Esophagus (tissue), 2 donors: ENCODE measurements around the gene DOCK8. TPM values are rescaled to one million over a fixed set of nuclear protein-coding genes. Genes with fewer than 3 reads are reported as not detected.

Experiments used
- H3K27ac ChIP-seq, 2 donors: one replicate each; pipeline ENCODE4 v1.5.1; 2013; ENCODE audit warnings: low read depth in 2 of 2, mild to moderate bottlenecking in 2 of 2, inconsistent platforms in 1 of 2, low read length in 1 of 2, moderate library complexity in 1 of 2
- H3K27me3 ChIP-seq, 2 donors: one replicate each; pipeline ENCODE4 v1.6.1; 2013; ENCODE audit warnings: low read length in 2 of 2, control low read depth in 1 of 2, mild to moderate bottlenecking in 1 of 2; ENCODE audit not compliant: insufficient read depth in 2 of 2, control insufficient read depth in 1 of 2
- H3K36me3 ChIP-seq, 2 donors: one replicate each; pipeline ENCODE4 v1.6.1; 2013; ENCODE audit warnings: low read length in 1 of 2; ENCODE audit not compliant: control insufficient read depth in 2 of 2, insufficient read depth in 2 of 2
- H3K4me1 ChIP-seq, 2 donors: one replicate each; pipeline ENCODE4 v1.6.1; 2013; ENCODE audit warnings: low read length in 1 of 2; ENCODE audit not compliant: control insufficient read depth in 2 of 2, insufficient read depth in 2 of 2
- H3K4me3 ChIP-seq, 2 donors: one replicate each; pipeline ENCODE4 v1.5.1; 2013; ENCODE audit warnings: low read length in 2 of 2, mild to moderate bottlenecking in 2 of 2, low read depth in 1 of 2, moderate library complexity in 1 of 2
- H3K9me3 ChIP-seq, 2 donors: one replicate each; pipeline ENCODE4 v1.6.1; 2013; ENCODE audit warnings: mild to moderate bottlenecking in 2 of 2, low read depth in 1 of 2, low read length in 1 of 2, moderate library complexity in 1 of 2; ENCODE audit not compliant: control insufficient read depth in 2 of 2, insufficient read depth in 1 of 2
- WGBS, 2 donors: extraction: QIAGEN DNeasy Blood & Tissue Kit; methylation state at CpG; one replicate each; pipeline ENCODE4 v1.1.7; 2013; 5-methylcytosine and 5-hydroxymethylcytosine counted together
- polyA plus RNA-seq, 2 donors: library from polyadenylated mRNA; stranded (reverse); fragments of 200-250 nt; gene quantifications; one replicate each; pipeline ENCODE4 v1.2.3, GENCODE V29; 2013
- donor health status: healthy with polysubstance abuse.
- donor health status: Bipolar disorder and iron deficiency.

Gene DOCK8
- polyA plus RNA-seq, 2 donors = 3.6 to 5.1 TPM

DNA sequence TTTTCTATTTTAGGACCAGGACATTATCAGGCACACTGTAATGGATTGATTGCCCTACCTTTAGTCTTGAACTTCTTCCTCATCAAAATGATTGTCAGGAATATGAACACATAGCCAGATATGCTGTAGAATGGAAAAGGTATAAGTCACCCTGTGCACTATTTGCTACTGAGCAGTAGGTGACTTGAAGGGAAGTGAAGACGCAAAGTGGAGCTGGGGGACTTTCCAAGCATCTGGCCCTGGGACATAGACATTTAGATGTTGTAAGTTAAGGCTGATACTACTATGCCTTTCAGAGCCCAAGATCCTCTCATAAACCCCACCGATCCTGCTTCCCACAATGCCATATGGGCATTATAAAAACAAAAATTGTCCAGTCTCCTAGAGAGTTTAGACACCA, 174.5 kb downstream of the DOCK8 start:
- no peaks in the 10 kb centered on the region for H3K27me3 ChIP-seq
- H3K4me3 ChIP-seq = no peak overlapping the region
- 94 to 96% methylated on average over 2 of the region's 2 CpGs for WGBS, 2 donors
- H3K36me3 ChIP-seq = no peaks in the 10 kb centered on the region
- no peaks in the 10 kb centered on the region for H3K9me3 ChIP-seq
- no peaks in the 10 kb centered on the region for H3K4me1 ChIP-seq
- no peak overlapping the region for H3K27ac ChIP-seq

DNA sequence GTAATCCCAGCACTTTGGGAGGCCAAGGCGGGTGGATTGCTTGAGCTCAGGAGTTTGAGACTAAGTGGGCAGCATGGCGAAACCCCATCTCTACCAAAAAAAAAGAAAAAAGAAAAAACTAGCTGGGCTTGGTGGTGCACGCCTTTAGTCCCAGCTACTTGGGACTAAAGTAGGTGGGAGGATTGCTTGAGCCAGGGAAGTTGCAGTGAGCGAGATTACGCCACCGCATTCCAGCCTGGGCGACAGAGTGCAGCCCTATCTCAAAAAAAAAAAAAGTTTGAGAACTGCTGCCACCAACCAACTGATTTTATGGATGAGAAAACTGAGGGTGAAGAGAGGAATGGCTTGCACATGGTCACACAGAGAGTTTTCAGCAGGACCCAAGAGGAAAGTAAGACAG, 175.1 kb downstream of the DOCK8 start:
- Histone ChIP-seq H3K9me3 (no peaks in the 10 kb centered on the region), H3K4me1 (no peaks in the 10 kb centered on the region), H3K36me3 (no peaks in the 10 kb centered on the region), H3K27ac (no peak overlapping the region), H3K27me3 (no peaks in the 10 kb centered on the region), H3K4me3 (no peak overlapping the region)
- 92 to 96% methylated on average over 7 of the region's 7 CpGs for WGBS, 2 donors

DNA sequence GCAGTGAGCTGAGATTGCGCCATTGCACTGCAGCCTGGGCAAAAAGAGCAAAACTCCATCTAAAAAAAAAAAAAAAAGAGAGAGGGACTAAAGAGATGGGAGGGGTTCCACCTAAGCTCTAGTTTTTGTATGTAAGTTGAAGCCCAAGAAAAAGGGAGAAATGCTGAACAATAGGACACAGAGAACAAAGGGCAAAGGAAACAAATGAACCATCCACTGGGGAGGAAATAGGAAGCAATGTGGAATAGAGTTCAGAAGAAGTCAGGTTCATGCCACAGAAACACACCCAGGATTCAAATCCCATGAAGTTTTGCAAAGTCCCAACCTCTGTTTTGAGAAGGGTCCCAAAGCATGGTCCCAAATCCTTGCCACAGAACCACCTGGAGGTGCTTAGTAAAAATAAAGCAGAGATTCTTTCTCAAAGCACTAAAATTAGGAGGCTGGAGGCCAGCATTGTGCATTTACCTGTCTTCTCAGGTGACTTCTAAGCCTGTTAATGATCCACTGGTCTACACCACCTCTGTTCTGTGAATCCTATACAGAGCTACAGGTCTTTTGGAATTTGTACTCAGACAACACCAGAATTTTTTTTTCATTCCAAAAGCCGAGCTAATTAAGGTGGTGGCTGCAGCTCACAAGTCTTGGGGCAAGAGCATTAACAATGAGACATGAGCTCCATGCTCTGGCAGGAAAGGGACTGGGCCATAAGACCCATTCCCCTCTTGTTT, 177.6 kb downstream of the DOCK8 start:
- Histone ChIP-seq H3K27ac (no peak overlapping the region), H3K9me3 (no peaks in the 10 kb centered on the region), H3K4me1 (no peaks in the 10 kb centered on the region), H3K36me3 (no peaks in the 10 kb centered on the region), H3K27me3 (no peaks in the 10 kb centered on the region), H3K4me3 (no peak overlapping the region)
- 84 to 88% methylated on average over 2 of the region's 2 CpGs for WGBS, 2 donors

DNA sequence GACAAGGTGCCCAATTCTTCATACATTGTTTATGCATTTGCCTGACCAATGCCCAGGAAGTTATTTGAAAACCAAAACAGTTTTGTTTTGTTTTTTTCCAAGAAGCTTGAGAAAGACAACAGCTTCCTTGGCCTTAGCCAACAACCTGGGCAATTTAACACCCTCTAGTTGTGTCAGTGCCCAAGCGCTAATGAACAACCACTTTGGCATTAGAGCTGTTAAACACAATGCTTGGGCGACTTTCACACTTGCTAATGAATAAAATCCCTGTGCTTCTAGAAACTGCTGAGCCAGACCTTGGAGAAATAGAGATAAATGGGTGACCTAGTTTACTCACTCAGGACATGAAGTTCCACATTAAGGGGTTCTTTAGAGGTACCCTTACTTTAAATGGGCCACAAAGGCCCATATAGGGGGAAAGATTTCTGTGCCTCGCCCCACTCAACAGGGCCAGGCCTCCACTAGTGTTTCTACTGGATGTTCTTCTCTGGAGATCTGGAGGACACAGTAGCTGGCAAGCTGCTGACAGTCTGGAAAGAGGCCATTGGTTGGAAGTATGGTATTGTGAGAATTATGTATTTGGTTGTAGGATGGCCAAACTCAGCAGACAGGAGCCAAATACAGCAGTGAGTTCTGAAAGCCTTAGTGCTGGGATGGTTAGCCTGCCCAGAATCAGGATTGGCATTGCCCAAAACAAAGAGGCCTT, 179.8 kb downstream of the DOCK8 start:
- Histone ChIP-seq H3K27ac (no peak overlapping the region), H3K27me3 (no peaks in the 10 kb centered on the region), H3K4me3 (no peak overlapping the region), H3K36me3 (no peaks in the 10 kb centered on the region), H3K4me1 (no peaks in the 10 kb centered on the region), H3K9me3 (no peaks in the 10 kb centered on the region)
- WGBS, 2 donors = 77 to 80% methylated on average over 3 of the region's 3 CpGs

DNA sequence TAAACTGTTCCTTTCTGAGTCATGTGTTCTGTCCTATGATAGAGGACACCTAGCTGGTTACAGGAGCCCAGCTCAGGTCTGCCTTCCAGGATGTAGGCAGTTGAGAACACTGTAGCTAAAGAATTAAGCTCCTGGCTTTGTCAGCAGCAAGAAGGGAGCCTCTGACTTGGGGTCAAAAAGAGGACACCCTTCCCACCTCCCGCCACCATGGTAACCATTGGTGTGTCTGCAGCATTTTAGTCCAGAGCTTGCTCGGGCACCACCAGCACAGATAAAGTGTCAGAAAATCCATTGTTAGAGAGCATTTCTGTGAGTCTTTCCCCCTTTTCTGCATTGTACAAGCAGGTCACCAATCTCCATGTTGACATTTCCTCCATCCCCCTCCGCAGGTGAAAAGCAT, 181.7 kb downstream of the DOCK8 start:
- Histone ChIP-seq H3K36me3 (no peaks in the 10 kb centered on the region), H3K27ac (no peak overlapping the region), H3K27me3 (no peaks in the 10 kb centered on the region), H3K9me3 (no peaks in the 10 kb centered on the region), H3K4me1 (no peaks in the 10 kb centered on the region), H3K4me3 (no peak overlapping the region)
- WGBS, 2 donors = 95% methylated on average over 3 of the region's 3 CpGs

DNA sequence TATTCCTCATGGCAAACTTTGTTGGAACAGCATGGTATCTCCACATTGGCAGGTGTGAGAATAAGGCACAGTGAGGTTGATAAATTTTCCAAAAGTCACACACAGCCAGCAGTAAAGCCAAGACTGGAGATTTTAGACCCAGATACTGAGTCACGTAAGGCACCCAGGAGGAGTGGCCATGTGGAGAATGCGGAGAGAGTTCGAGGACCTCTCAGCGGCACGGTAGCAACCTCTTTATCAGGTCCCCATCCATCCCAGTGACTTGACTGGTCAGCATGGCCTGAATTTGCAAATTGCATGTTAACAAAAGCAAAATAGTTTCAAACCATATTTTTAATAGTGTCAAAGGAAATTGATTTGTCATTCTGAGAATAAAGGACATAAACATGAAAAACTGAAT, 183.4 kb downstream of the DOCK8 start:
- Histone ChIP-seq H3K27ac (no peak overlapping the region), H3K4me3 (no peak overlapping the region), H3K27me3 (no peaks in the 10 kb centered on the region), H3K36me3 (no peaks in the 10 kb centered on the region), H3K4me1 (no peaks in the 10 kb centered on the region), H3K9me3 (no peaks in the 10 kb centered on the region)
- 91% methylated on average over 5 of the region's 5 CpGs for WGBS, 2 donors

DNA sequence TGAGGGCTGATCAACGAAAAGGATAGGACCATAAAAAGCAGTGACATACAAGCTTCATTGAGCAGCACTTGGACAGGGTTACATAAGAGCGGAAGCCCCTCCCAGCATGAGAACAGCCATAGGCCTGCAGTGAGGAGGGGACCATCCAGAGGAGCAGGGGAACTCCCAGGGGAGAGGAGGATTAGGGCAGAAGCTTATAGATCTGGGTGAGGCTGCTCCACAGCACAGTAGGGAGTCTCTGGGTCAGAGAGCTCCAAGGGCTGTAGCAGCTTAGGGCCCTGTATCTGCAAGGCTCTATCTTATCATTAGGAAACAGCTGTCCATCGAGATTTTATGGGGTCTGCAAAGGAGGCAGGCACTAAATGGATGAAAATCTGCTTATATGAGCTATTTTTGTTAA, 186.6 kb downstream of the DOCK8 start:
- H3K9me3 ChIP-seq = no peaks in the 10 kb centered on the region
- H3K4me1 ChIP-seq = no peaks in the 10 kb centered on the region
- H3K27me3 ChIP-seq = no peaks in the 10 kb centered on the region
- H3K4me3 ChIP-seq = no peak overlapping the region
- H3K27ac ChIP-seq = no peak overlapping the region
- 85 to 86% methylated on average over 3 of the region's 3 CpGs for WGBS, 2 donors
- no peaks in the 10 kb centered on the region for H3K36me3 ChIP-seq

DNA sequence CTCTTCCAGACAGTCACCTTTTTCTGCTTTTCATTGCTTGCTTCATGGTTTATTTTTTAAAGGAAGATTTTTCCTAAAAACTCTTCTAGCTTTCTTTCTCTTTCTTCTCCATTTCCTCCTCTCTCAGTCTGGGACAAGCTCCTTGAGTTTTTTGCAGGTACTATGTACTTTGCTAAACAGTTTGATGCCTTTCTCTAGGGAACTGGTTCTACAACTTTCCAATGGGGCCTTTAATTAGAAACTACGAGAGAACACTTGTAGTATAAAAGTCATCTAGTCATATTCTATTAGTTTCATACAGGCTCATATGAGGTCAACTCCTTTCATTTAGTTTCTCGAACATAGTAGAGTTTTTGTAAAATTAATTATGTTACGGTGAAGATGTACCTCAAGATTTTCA, 189.6 kb downstream of the DOCK8 start:
- no peak overlapping the region for H3K27ac ChIP-seq
- WGBS, 2 donors = 70 to 78% methylated on average over 3 of the region's 3 CpGs

DNA sequence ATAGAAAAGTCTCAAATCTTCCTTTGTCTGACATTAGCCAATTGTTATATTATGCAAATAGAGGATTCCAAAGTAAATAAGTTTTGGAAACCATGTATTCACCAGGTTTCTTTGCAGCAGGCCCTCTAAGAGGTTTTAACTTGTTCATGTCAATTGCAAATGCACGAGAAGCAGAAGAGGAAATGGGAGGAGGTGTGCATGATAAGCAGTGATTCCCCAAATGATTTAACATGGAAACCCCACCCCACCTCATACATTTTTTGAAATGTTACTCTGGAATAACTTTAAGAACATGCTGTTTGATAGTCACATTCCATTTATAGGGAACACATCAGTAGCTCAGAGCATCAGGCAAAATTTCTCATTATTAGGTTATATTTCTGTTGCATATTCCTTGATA, 190.7 kb downstream of the DOCK8 start:
- peaks cover 0 to 3% of the 10 kb centered on the region in 2 donors for H3K9me3 ChIP-seq
- H3K36me3 ChIP-seq = peaks cover 0 to 2% of the 10 kb centered on the region in 2 donors
- no peak overlapping the region for H3K27ac ChIP-seq
- no peak overlapping the region for H3K4me3 ChIP-seq
- no peaks in the 10 kb centered on the region for H3K27me3 ChIP-seq
- no peaks in the 10 kb centered on the region for H3K4me1 ChIP-seq
- 59 to 73% methylated on average over 1 of the region's 1 CpG for WGBS, 2 donors

More for the DNA sequence above, 189.6 kb downstream of the DOCK8 start:
- peaks cover 0 to 2% of the 10 kb centered on the region in 2 donors for H3K36me3 ChIP-seq
- no peaks in the 10 kb centered on the region for H3K27me3 ChIP-seq
- H3K4me1 ChIP-seq = no peaks in the 10 kb centered on the region
- H3K4me3 ChIP-seq = no peak overlapping the region
- H3K9me3 ChIP-seq = peaks cover 0 to 3% of the 10 kb centered on the region in 2 donors
